Neural progenitor cell (in vitro differentiated cells): ENCODE measurements around the gene FAM163B. TPM values are rescaled to one million over a fixed set of nuclear protein-coding genes. Genes with fewer than 3 reads are reported as not detected.
A peak's percentile ranks its signal among the peaks of the same experiment; 100 is the strongest.

Experiments
- DNase-seq: peaks from one replicate; pipeline ENCODE4 v3.0.0-alpha.2; 2016; ENCODE audit warnings: low spot score
- H2AFZ ChIP-seq: fragments of 200-600 bp; sonication (generic); replicated peaks from 2 replicates; pipeline ENCODE4 v1.6.1; 2016; ENCODE audit warnings: antibody characterized with exemption
- H3F3A ChIP-seq: fragments of 200-600 bp; sonication (generic); 2 replicates; pipeline ENCODE4 v1.6.1; 2016; ENCODE audit warnings: antibody characterized with exemption, low read depth
- H3K27ac ChIP-seq: fragments of 200-600 bp; sonication (generic); 2 replicates; pipeline ENCODE4 v1.5.1; 2016; ENCODE audit warnings: mild to moderate bottlenecking
- H3K27me3 ChIP-seq: fragments of 200-600 bp; sonication (generic); 2 replicates; pipeline ENCODE4 v1.6.1; 2016; ENCODE audit warnings: mild to moderate bottlenecking, moderate library complexity
- H3K36me3 ChIP-seq: fragments of 200-600 bp; sonication (generic); 2 replicates; pipeline ENCODE4 v1.5.1; 2016
- H3K4me1 ChIP-seq: fragments of 200-600 bp; sonication (generic); 2 replicates; pipeline ENCODE4 v1.6.1; 2016; ENCODE audit warnings: mixed run types
- H3K4me2 ChIP-seq: fragments of 200-600 bp; sonication (generic); 2 replicates; pipeline ENCODE4 v1.6.1; 2016
- H3K4me3 ChIP-seq: fragments of 200-600 bp; sonication (generic); 2 replicates; pipeline ENCODE4 v1.5.1; 2016
- H3K79me2 ChIP-seq: fragments of 200-600 bp; sonication (generic); 2 replicates; pipeline ENCODE4 v1.6.1; 2016; ENCODE audit warnings: low read depth
- H3K9ac ChIP-seq: fragments of 200-600 bp; sonication (generic); 2 replicates; pipeline ENCODE4 v1.6.1; 2016
- H3K9me3 ChIP-seq: fragments of 200-600 bp; sonication (generic); 2 replicates; pipeline ENCODE4 v1.5.1; 2016; ENCODE audit warnings: low read depth
- H4K20me1 ChIP-seq: fragments of 200-600 bp; sonication (generic); 2 replicates; pipeline ENCODE4 v1.6.1; 2016; ENCODE audit warnings: low read depth
- H3K27ac Mint-ChIP-seq: 3 replicates; pipeline ENCODE4 v1.8.0; 2021; ENCODE audit warnings: mixed read lengths
- H3K27me3 Mint-ChIP-seq: 2 replicates; pipeline ENCODE4 v1.8.0; 2022; ENCODE audit warnings: low read depth, mild to moderate bottlenecking, inconsistent platforms, moderate library complexity, mixed read lengths; ENCODE audit not compliant: insufficient read depth
- H3K36me3 Mint-ChIP-seq: 3 replicates; pipeline ENCODE4 v1.8.0; 2021; ENCODE audit warnings: mixed read lengths
- H3K4me1 Mint-ChIP-seq: 3 replicates; pipeline ENCODE4 v1.8.0; 2021; ENCODE audit warnings: mixed read lengths
- H3K4me3 Mint-ChIP-seq: 3 replicates; pipeline ENCODE4 v1.8.0; 2021; ENCODE audit warnings: mild to moderate bottlenecking, moderate library complexity, mixed read lengths
- H3K9me3 Mint-ChIP-seq: 3 replicates; pipeline ENCODE4 v1.8.0; 2020; ENCODE audit warnings: mixed read lengths
- CTCF ChIP-seq: fragments of 200-600 bp; sonication (generic); IDR thresholded peaks from 2 replicates; pipeline ENCODE4 v1.5.1; 2017; ENCODE audit warnings: antibody characterized with exemption, mild to moderate bottlenecking
- EZH2 ChIP-seq: fragments of 200-600 bp; sonication (generic); IDR thresholded peaks from 2 replicates; pipeline ENCODE4 v1.6.1; 2017; ENCODE audit warnings: antibody characterized with exemption, mild to moderate bottlenecking, moderate library complexity
- EZH2phosphoT487 ChIP-seq: fragments of 200-600 bp; sonication (generic); IDR thresholded peaks from 2 replicates; pipeline ENCODE4 v1.6.1; 2017; ENCODE audit warnings: antibody characterized with exemption
- total RNA-seq: library from RNA; depleted of rRNA; stranded (reverse); fragments of >200 nt; gene quantifications from 2 replicates; pipeline ENCODE4 v1.2.3, GENCODE V29; 2015; ENCODE audit warnings: low replicate concordance

Gene FAM163B
- total RNA-seq, 1 donor from 2014 or later, result not detected

GRCh38 chr9:133554729-133555128 is 54.5 kb downstream of the FAM163B start:
- H3K4me3 Mint-ChIP-seq, result no peak overlapping the region
- no peaks in the 10 kb centered on the region for H3K36me3 Mint-ChIP-seq
- peaks cover 35% of the 10 kb centered on the region for H3K4me1 Mint-ChIP-seq
- peaks cover 10% of the 10 kb centered on the region for H3F3A ChIP-seq
- H3K79me2 ChIP-seq, result no peaks in the 10 kb centered on the region
- H3K27ac Mint-ChIP-seq, result no peak overlapping the region
- no peak overlapping the region for H2AFZ ChIP-seq
- H3K27me3 ChIP-seq, result no peaks in the 10 kb centered on the region
- H4K20me1 ChIP-seq, result no peaks in the 10 kb centered on the region
- H3K9ac ChIP-seq, result no peak overlapping the region
- no peaks in the 10 kb centered on the region for H3K9me3 ChIP-seq
- H3K27me3 Mint-ChIP-seq, result peaks cover 10% of the 10 kb centered on the region
- no peak overlapping the region for H3K27ac ChIP-seq
- H3K4me2 ChIP-seq, result no peak overlapping the region
- TF ChIP-seq EZH2 (no peak), EZH2phosphoT487 (no peak), CTCF (no peak)
- peaks cover under 1% of the 10 kb centered on the region for H3K9me3 Mint-ChIP-seq
- H3K4me1 ChIP-seq, result peaks cover 17% of the 10 kb centered on the region
- DNase-seq, result no peak
- H3K4me3 ChIP-seq, result no peak overlapping the region
- H3K36me3 ChIP-seq, result no peaks in the 10 kb centered on the region

- peak; percentile 51 for DNase-seq
- TF ChIP-seq EZH2 (no peak), CTCF (no peak), EZH2phosphoT487 (no peak)
- Mint-ChIP-seq H3K4me3 (no peak overlapping the region), H3K27ac (peak overlapping the region; percentile 83), H3K9me3 (no peaks in the 10 kb centered on the region), H3K36me3 (no peaks in the 10 kb centered on the region), H3K27me3 (peaks cover 10% of the 10 kb centered on the region), H3K4me1 (peaks cover 31% of the 10 kb centered on the region)
- Histone ChIP-seq H3K4me2 (no peak overlapping the region), H3K4me3 (no peak overlapping the region), H3K9ac (no peak overlapping the region), H3K79me2 (no peaks in the 10 kb centered on the region), H2AFZ (peak overlapping the region; percentile 50), H3K27me3 (no peaks in the 10 kb centered on the region), H4K20me1 (no peaks in the 10 kb centered on the region), H3K9me3 (no peaks in the 10 kb centered on the region), H3K36me3 (no peaks in the 10 kb centered on the region), H3F3A (peaks cover 10% of the 10 kb centered on the region), H3K4me1 (peaks cover 17% of the 10 kb centered on the region), H3K27ac (no peak overlapping the region)
Measured at GRCh38 chr9:133553973-133554713, 55.0 kb downstream of the FAM163B start.

- Mint-ChIP-seq H3K4me3 (no peak overlapping the region), H3K36me3 (no peaks in the 10 kb centered on the region), H3K27ac (peak overlapping the region; percentile 83), H3K27me3 (peaks cover 10% of the 10 kb centered on the region), H3K4me1 (peaks cover 21% of the 10 kb centered on the region), H3K9me3 (no peaks in the 10 kb centered on the region)
- no peak for TF ChIP-seq CTCF
- TF ChIP-seq EZH2phosphoT487, result no peak
- no peak for TF ChIP-seq EZH2
- Histone ChIP-seq H3F3A (peaks cover 5% of the 10 kb centered on the region), H3K27me3 (no peaks in the 10 kb centered on the region), H3K9ac (no peak overlapping the region), H3K79me2 (no peaks in the 10 kb centered on the region), H3K4me3 (no peak overlapping the region), H3K36me3 (no peaks in the 10 kb centered on the region), H3K4me2 (no peak overlapping the region), H2AFZ (no peak overlapping the region), H3K9me3 (no peaks in the 10 kb centered on the region), H4K20me1 (no peaks in the 10 kb centered on the region), H3K27ac (no peak overlapping the region), H3K4me1 (peaks cover 8% of the 10 kb centered on the region)
- DNase-seq, result no peak
Measured at GRCh38 chr9:133553123-133553522, 56.1 kb downstream of the FAM163B start.
